HepG2 (cell line): Measurements from ENCODE around the gene TBC1D22A.

Experiments
- CHCHD3 ChIP-seq: sonication (generic); formaldehyde crosslinking; IDR thresholded peaks from 2 replicates; pipeline ENCODE4 v1.8.0; 2022; ENCODE audit warnings: mild to moderate bottlenecking, missing genetic modification reagents, moderate library complexity
- EHMT2 ChIP-seq: fragments of 200-600 bp; sonication (generic); IDR thresholded peaks from 2 replicates; pipeline ENCODE4 v1.7.0; 2017; ENCODE audit warnings: antibody characterized with exemption, low read depth, low read length, borderline replicate concordance
- ELF4 ChIP-seq: sonication (generic); formaldehyde crosslinking; IDR thresholded peaks from 2 replicates; pipeline ENCODE4 v1.5.0; 2020; ENCODE audit warnings: missing genetic modification reagents, mild to moderate bottlenecking, moderate library complexity, borderline replicate concordance
- EZH2 ChIP-seq: conservative IDR thresholded peaks from 2 replicates; pipeline ENCODE4 v1.6.1; 2012; ENCODE audit warnings: mild to moderate bottlenecking, low read depth, low read length, moderate library complexity
- FOXO1 ChIP-seq: sonication (generic); formaldehyde crosslinking; IDR thresholded peaks from 2 replicates; pipeline ENCODE4 v1.4.0; 2020; ENCODE audit warnings: missing genetic modification reagents
- GABPA ChIP-seq, 2 experiments: IDR thresholded peaks; 2 replicates each; pipeline ENCODE4 v1.6.1; 2011 to 2016; ENCODE audit warnings: low read depth in 2 of 2, low read length in 1 of 2, missing biosample characterization in 1 of 2, missing genetic modification characterization in 1 of 2
- MEF2D ChIP-seq: sonication (generic); formaldehyde crosslinking; IDR thresholded peaks from 2 replicates; pipeline ENCODE4 v1.5.1; 2020; ENCODE audit warnings: mild to moderate bottlenecking, missing genetic modification reagents
- ZNF567 ChIP-seq: sonication (generic); formaldehyde crosslinking; IDR thresholded peaks from 2 replicates; pipeline ENCODE4 v1.8.1; 2023; ENCODE audit warnings: mild to moderate bottlenecking, missing genetic modification reagents, borderline replicate concordance
- TF ChIP-seq, protein P1 (sequence below): sonication (generic); formaldehyde crosslinking; IDR thresholded peaks from 2 replicates; pipeline ENCODE4 v1.4.0; 2020; ENCODE audit warnings: missing genetic modification reagents, borderline replicate concordance
- TF ChIP-seq, protein P2 (sequence below): sonication (generic); formaldehyde crosslinking; IDR thresholded peaks from 2 replicates; pipeline ENCODE4 v1.5.0; 2020; ENCODE audit warnings: mild to moderate bottlenecking, missing genetic modification reagents, moderate library complexity

DNA sequence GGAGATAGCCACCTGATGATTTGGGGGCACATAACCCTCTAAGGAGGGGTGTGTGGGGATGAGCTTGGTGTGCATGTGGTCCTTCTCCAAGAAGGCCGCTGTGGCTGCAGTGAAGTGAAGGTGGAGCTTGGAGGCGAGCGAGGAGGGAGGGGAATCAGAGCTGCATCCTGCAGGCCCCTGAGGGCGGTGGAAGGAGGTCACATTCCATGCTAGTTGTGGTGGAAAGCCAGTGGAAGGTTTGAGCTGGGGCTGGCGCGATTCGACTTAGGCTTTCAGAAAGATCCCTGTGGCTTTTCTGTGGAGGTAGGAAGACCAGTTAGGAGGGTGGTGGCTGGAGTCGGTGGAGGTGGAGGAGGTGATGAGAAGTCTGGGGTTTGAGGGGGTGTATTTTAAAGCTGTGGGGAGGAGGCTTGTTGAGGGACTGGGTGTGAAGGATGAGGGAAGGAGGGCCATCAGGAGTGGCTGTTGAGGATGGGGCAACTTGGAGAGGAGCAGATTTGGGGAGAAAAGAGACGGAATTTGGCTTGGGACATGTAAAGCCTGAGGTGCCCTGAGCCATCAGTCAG, 62.0 kb downstream of the TBC1D22A start:
- TF ChIP-seq MEF2D (no peak), GABPA (IDR thresholded peaks at IDR 0.05; ENCODE audit: low read depth, low read length) (no peak), GABPA (CRISPR knock-in tag; IDR thresholded peaks at IDR 0.05; ENCODE audit: low read depth) (no peak), CHCHD3 (CRISPR knock-in tag) (no peak), EHMT2 (no peak), ZNF567 (CRISPR knock-in tag) (no peak), EZH2 (no peak), ELF4 (CRISPR knock-in tag) (no peak), FOXO1 (no peak)
- TF ChIP-seq, protein P1, sequence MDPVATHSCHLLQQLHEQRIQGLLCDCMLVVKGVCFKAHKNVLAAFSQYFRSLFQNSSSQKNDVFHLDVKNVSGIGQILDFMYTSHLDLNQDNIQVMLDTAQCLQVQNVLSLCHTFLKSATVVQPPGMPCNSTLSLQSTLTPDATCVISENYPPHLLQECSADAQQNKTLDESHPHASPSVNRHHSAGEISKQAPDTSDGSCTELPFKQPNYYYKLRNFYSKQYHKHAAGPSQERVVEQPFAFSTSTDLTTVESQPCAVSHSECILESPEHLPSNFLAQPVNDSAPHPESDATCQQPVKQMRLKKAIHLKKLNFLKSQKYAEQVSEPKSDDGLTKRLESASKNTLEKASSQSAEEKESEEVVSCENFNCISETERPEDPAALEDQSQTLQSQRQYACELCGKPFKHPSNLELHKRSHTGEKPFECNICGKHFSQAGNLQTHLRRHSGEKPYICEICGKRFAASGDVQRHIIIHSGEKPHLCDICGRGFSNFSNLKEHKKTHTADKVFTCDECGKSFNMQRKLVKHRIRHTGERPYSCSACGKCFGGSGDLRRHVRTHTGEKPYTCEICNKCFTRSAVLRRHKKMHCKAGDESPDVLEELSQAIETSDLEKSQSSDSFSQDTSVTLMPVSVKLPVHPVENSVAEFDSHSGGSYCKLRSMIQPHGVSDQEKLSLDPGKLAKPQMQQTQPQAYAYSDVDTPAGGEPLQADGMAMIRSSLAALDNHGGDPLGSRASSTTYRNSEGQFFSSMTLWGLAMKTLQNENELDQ (CRISPR knock-in tag) = no peak
- TF ChIP-seq, protein P2, sequence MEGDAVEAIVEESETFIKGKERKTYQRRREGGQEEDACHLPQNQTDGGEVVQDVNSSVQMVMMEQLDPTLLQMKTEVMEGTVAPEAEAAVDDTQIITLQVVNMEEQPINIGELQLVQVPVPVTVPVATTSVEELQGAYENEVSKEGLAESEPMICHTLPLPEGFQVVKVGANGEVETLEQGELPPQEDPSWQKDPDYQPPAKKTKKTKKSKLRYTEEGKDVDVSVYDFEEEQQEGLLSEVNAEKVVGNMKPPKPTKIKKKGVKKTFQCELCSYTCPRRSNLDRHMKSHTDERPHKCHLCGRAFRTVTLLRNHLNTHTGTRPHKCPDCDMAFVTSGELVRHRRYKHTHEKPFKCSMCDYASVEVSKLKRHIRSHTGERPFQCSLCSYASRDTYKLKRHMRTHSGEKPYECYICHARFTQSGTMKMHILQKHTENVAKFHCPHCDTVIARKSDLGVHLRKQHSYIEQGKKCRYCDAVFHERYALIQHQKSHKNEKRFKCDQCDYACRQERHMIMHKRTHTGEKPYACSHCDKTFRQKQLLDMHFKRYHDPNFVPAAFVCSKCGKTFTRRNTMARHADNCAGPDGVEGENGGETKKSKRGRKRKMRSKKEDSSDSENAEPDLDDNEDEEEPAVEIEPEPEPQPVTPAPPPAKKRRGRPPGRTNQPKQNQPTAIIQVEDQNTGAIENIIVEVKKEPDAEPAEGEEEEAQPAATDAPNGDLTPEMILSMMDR = no peak
